HepG2 (cell line): ENCODE results near the gene MAP3K19. TPM values are rescaled to one million over a fixed set of nuclear protein-coding genes. Genes with fewer than 3 reads are reported as not detected.

Source experiments
- DNMT1 ChIP-seq: sonication (generic); formaldehyde crosslinking; IDR thresholded peaks from 2 replicates; pipeline ENCODE4 v1.5.1; 2020; ENCODE audit warnings: mild to moderate bottlenecking, missing genetic modification reagents
- EP300 ChIP-seq, 3 experiments: sonication (generic) in 1 of 3; formaldehyde crosslinking in 1 of 3; IDR thresholded peaks; 2 replicates each; pipeline versions ENCODE4 v1.5.1 to v1.6.1; 2011 to 2020; ENCODE audit warnings: low read depth in 2 of 3, low read length in 2 of 3, borderline replicate concordance in 1 of 3, improper control_type of control experiment in 1 of 3, mild to moderate bottlenecking in 1 of 3, missing genetic modification reagents in 1 of 3, moderate library complexity in 1 of 3
- TBL1XR1 ChIP-seq: fragments of 150-350 bp; IDR thresholded peaks from 2 replicates; pipeline ENCODE4 v1.6.1; 2014; ENCODE audit warnings: borderline replicate concordance, low read length; ENCODE audit not compliant: partially characterized antibody
- ZMAT3 ChIP-seq: sonication (generic); formaldehyde crosslinking; conservative IDR thresholded peaks from 2 replicates; pipeline ENCODE4 v1.7.0; 2021; ENCODE audit warnings: missing genetic modification reagents
- ZNF441 ChIP-seq: sonication (generic); formaldehyde crosslinking; IDR thresholded peaks from 2 replicates; pipeline ENCODE4 v1.7.0; 2021; ENCODE audit warnings: missing genetic modification reagents, borderline replicate concordance
- ZNF646 ChIP-seq: sonication (generic); formaldehyde crosslinking; IDR thresholded peaks from 2 replicates; pipeline ENCODE4 v1.9.0; 2021; ENCODE audit warnings: mild to moderate bottlenecking, missing genetic modification reagents
- ZNF7 ChIP-seq: IDR thresholded peaks from 2 replicates; pipeline ENCODE4 v1.6.1; 2016; ENCODE audit warnings: missing biosample characterization, missing genetic modification reagents
- ZNF776 ChIP-seq: sonication (generic); formaldehyde crosslinking; IDR thresholded peaks from 2 replicates; pipeline ENCODE4 v1.4.0; 2020; ENCODE audit warnings: mild to moderate bottlenecking, missing genetic modification reagents
- ZNF878 ChIP-seq: sonication (generic); formaldehyde crosslinking; IDR thresholded peaks from 2 replicates; pipeline ENCODE4 v1.8.1; 2023; ENCODE audit warnings: mild to moderate bottlenecking, missing genetic modification reagents, moderate library complexity
- polyA plus RNA-seq, 8 experiments: library from polyadenylated mRNA; depleted of rRNA in 3 of 8; stranded (reverse) in 7 of 8; unstranded in 1 of 8; fragments of >200 nt; fragmentation: Illumina TruSeq in 4 of 8; extraction: Trizol in 4 of 8; gene quantifications; 2 replicates each; pipeline versions ENCODE4 v1.2.1 to v1.2.3, GENCODE V29; 2011 to 2016; ENCODE audit warnings: low read depth in 4 of 8, missing spikeins in 1 of 8, mixed read lengths in 1 of 8; ENCODE audit not compliant: insufficient read depth in 1 of 8
- total RNA-seq, 5 experiments: library from RNA; depleted of rRNA; stranded (reverse); fragments of >200 nt; fragmentation: Illumina TruSeq; extraction: Trizol; gene quantifications; 2 replicates each; pipeline ENCODE4 v1.2.3, GENCODE V29; 2016; ENCODE audit warnings: low read depth in 1 of 5
- TF ChIP-seq, protein P1 (sequence below): IDR thresholded peaks from 2 replicates; pipeline ENCODE4 v1.6.1; 2012; ENCODE audit warnings: low read depth, low read length, improper control_type of control experiment

The MAP3K19 gene
- total and polyA plus RNA-seq, 2 of the 13 experiments (the other 11 are each of a cell fraction or from before 2014, with no cell fraction given) = not detected

DNA sequence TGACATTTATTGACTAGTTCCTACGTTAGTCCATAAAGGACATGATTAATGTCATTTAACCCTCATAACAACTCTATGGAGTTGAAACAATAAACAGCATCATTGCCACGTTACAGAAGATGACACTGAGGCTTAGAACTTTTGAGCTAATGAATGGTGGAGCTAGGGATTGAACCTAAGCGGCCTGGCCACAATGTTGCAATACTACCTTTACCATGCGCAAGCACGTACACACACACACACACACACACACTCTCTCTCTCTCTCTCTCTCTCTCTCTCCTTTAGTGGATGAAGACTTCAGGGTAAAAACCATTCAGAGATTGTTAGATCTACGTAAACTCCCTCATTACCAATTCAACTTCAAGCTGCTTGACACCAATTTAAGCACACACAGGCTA, 875 bp upstream of the MAP3K19 start (continued):
- TF ChIP-seq ZMAT3 (CRISPR knock-in tag) (no peak), DNMT1 (CRISPR knock-in tag) (no peak), ZNF878 (CRISPR knock-in tag) (no peak), ZNF441 (CRISPR knock-in tag) (no peak), ZNF776 (CRISPR knock-in tag) (no peak), TBL1XR1 (no peak), ZNF646 (CRISPR knock-in tag) (0 out of 2 replicates have a peak, but pooled peaks have one; percentile 80), ZNF7 (CRISPR knock-in tag) (no peak), EP300 (IDR thresholded peaks at IDR 0.05; ENCODE audit: low read depth in 2 of 2, low read length in 2 of 2) (peak in 1 of 2 experiments; percentile 43; a peak in 1 of 4 replicates), EP300 (CRISPR knock-in tag; IDR thresholded peaks at IDR 0.05; ENCODE audit: borderline replicate concordance) (no peak)
- TF ChIP-seq, protein P1, sequence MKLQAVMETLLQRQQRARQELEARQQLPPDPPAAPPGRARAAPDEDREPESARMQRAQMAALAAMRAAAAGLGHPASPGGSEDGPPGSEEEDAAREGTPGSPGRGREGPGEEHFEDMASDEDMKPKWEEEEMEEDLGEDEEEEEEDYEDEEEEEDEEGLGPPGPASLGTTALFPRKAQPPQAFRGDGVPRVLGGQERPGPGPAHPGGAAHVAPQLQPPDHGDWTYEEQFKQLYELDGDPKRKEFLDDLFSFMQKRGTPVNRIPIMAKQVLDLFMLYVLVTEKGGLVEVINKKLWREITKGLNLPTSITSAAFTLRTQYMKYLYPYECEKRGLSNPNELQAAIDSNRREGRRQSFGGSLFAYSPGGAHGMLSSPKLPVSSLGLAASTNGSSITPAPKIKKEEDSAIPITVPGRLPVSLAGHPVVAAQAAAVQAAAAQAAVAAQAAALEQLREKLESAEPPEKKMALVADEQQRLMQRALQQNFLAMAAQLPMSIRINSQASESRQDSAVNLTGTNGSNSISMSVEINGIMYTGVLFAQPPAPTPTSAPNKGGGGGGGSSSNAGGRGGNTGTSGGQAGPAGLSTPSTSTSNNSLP = no peak
- TF ChIP-seq, all 625 proteins: peak for 11
